GM21360 (cell line): ENCODE data around the gene PRB4.
A peak's percentile ranks its signal among the peaks of the same experiment; 100 is the strongest.
"Not testable (repeated sequence)": the region's sequence is repeated elsewhere in the genome, so short reads cannot be mapped to it uniquely, and the experiment has no call there.

Experiments
- ATAC-seq: cut with Tn5 transposase; IDR thresholded peaks from one replicate; pipeline ENCODE4 v1.9.1; 2021; ENCODE audit warnings: mild to moderate bottlenecking, moderate library complexity; ENCODE audit not compliant: unreplicated experiment

PRB4 gene

DNA sequence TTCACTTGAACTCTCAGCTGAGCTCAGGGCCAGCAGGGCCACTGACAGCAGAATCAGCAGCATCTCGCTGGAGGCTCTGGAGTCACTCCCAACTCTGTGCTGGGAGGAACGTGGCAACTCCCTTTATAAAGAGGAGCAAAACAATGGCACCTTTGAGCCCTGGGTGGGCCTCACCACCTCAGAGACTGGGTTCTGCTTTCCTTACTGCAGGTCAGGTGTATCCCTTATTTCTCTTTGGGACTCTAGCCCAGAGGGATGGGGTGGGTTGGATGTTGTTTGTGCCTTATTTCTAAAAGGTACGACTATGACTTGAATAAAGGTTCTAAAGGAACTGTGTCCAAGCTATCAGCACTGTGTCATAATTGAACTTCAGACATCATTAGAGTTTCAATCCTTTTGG, at the start of gene PRB4:
Gene PRB4 (minus strand): TSS at position 101 of the 400 bp plus-strand sequence. CDS start 38 bp downstream, at position 63.
- ATAC-seq: no peak

DNA sequence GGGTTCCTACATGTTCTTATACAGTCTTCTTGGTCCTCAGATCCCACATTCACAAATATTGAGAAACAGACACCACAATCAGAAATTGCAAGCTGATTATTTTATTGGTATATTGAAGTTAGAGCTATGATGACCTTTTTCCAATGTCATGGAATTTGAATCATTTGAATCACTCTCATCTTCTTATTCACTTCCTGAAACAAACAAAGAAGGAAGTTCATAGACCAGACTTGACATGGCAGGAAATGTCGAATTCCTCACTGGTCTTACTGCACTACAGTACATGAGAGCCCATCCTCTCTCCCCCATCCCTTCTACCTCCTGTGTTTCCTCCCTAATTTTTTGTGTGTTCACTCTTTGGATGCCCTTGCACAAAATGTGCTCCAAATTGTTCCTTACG, 41.5 kb upstream of the PRB4 start:
- ATAC-seq: not testable (repeated sequence)

DNA sequence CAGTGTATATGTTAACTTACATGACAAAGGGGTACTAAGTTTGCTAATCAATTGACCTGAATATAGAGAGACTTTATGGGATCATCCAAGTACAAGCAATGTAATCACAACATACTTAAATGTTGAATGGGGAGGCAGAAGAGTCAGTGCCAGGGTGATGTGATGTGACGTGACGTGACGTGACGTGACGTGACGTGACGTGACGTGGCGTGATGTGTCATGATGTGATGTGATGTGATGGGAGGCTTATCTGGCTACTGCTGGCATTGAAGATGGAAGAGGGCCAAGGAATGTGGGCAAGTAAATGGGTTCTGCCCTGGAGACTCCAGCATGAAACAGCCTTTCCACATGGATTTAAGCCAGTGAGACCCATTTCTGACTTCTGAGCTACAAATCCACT, 38.2 kb upstream of the PRB4 start:
- ATAC-seq: no peak

DNA sequence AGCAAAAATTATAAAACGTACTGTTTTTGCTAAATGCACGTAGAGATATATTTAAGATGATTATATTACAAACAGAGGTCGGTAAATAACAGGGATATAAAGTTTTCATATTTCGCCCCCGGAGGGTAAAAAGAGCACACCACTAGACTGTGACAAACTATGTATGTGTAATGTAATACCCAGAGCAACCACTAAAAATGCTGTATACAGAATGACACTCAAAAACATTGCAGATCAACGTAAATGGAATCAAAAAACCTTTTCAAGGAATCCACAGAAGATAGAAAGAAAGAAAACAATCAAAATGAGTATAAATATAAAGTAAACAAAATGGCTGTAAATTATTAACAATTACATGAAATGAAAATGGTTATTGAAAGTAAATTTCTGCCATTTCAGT, 37.6 kb upstream of the PRB4 start:
- peak; percentile 51 for ATAC-seq

DNA sequence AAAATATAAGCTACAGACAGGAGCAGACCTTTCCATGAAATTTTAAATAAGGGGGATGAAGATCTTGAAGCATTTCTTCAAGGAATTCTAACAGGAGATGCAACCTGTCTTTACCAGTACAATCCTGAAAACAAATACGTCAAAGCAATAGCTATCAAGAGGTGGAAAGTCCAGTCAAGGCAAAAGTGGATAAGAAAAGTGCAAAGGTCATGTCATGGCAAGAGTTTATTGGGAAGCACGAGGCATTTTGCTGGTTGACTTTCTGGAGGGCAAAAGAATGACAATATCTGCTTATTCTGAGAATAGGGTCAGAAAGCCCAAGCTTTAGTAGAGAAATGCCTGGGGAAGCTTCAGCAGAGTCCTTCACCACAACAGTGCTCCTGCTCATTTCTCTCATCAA, 34.3 kb upstream of the PRB4 start:
- ATAC-seq: no peak

DNA sequence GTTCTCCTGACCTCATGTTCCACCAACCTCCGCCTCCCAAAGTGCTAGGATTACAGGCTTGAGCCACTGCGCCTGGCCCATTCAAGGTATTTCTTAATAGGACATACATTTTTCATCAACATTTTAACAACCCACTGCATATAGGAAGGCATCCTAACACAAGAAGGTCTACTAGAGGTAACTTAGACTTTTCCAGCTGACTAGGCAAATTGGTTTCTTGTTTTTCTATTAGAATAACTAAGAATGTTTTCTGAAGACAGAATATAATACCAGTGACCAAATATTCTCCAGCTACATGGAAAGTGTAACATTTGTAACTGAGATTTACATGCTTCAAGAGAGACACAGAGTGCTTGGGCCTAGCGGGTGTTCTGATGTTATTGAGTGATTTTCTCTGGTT, 14.2 kb upstream of the PRB4 start:
- ATAC-seq: no peak

DNA sequence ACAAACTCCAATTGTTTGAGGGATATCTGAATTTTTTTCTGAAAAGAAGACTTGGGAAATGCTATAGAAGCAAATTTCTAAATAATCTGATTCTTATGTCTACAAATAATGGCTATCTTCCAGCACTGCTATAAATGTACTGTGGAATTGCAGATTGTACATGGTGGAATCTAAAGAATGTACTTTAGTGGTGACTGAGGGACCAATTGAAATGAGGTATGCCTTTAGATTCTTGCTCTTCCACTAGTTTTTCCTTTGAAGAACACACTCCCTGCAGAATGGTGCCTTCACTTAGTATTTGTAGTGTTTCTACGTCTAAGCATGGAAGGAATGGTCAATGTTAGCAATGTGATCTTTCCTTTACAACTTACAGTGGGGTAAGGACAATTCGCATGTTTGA, 11.7 kb upstream of the PRB4 start:
- ATAC-seq: no peak

DNA sequence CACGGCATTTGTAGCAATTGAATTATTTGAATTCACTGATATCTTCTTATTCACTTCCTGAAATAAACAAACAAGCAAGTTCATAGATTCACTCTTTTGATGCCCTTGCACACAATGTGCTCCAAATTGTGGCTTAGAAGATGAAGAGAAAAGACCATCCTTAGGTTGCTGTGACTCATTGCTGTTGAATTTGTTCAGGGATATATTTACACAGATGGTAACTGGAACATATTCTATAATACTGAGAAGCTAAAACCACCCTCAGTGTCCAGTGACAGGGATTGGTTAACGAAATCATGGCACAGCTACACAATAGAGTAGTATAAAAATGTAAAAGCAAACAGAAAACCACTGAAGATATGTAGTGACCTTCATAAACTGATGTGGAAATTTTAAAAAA, 3.1 kb downstream of the PRB4 start:
- ATAC-seq: no peak

DNA sequence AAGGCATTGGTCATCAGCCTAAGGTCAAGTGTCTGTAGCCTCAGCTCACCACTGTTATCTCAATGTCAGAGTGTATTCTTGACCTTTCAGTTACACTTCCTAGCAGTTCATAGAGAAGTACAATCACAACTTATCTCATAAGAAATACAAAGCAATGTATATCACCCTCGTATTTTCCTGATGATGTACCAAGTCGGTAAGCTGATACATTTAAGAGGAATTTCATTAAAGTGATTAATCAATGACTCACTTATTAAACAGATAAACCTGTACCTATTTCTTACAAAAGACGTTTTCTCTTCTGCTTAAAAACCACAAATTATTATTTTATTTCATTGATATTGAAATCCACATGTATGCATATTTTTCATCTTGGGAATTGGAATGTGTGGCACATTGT, 36.8 kb downstream of the PRB4 start:
- ATAC-seq: no peak

DNA sequence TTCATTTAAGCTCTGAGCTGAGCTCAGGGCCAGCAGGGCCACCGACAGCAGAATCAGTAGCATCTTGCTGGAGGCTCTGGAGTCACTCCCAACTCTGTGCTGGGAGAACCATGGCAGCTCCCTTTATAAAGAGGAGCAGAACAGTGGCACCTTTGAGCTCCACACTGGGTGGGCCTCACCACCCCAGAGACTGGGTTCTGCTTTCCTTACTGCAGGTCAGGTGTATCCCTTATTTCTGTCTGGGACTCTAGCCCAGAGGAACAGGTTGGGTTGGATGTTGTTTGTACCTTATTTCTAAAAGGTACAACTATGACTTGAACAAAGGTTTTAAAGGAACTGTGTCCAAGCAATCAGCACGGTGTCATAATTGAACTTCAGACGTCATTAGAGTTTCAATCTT, 40.6 kb downstream of the PRB4 start, which contains the start of gene PRB3:
Gene PRB3 (minus strand): TSS at position 101 of the 400 bp plus-strand sequence. CDS start 38 bp downstream, at position 63.
- ATAC-seq: no peak

DNA sequence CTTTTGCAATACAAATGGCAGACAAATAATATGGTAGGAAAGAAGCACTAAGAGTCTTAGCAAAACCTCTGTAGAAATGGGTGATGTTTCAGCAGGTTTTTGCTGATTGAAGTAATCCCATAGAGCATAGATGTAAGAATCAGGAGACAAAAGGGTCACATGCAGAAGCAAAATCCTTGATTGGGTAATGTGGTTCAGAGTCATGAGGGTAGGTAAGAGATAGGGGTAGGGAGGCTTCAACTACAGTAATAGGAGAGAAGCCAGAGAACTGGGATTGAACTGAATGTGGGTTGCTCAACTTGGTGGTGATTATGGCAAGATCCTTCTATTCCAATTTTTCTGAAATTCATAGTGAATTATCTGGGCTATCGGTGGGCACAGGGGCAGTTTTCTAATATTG, 45.7 kb downstream of the PRB4 start:
- ATAC-seq: no peak
